GM12875 (cell line): Measurements from ENCODE around the gene ZFP36L1.

Experiments used
- H3K4me3 ChIP-seq: one replicate; pipeline ENCODE4 v1.5.1; 2011; ENCODE audit warnings: low read depth, low read length, control low read depth
- TF ChIP-seq, protein P1 (sequence below): IDR thresholded peaks from 2 replicates; pipeline ENCODE4 v1.5.1; 2011; ENCODE audit warnings: low read depth, mild to moderate bottlenecking, control low read depth, inconsistent platforms, low read length, moderate library complexity, borderline replicate concordance; ENCODE audit not compliant: insufficient read depth

The ZFP36L1 gene

DNA sequence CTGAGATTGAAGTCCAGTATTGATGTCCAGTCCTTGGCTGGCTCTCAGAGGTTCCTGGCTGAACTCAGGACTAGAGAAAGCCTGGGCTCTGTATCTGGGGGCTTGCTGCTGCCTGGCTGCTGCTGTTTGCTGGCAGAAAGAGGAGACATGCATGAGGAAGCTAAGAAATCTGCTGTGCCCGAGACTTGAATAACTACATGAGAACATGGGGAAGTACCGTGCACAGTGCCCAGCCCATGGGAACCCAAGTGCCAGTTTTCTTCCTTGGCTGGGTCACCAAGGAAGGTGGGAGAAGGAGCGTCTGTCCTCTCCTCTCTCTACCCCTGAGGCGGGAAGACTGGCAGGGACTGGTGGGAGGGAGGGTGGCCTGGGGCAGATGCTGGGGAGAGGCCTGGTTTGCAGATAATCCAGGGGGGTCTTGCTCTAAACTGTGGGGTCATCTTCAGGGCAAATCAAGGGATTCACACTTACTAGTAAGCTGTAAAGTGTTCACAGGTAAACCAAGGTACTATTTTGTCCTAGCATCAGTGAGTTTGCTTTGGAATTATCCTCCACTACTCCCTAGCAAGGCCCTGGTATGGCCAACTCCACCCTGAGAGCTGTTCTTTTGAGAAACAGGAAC lies 13.8 kb upstream of the ZFP36L1 start:
- TF ChIP-seq, protein P1, sequence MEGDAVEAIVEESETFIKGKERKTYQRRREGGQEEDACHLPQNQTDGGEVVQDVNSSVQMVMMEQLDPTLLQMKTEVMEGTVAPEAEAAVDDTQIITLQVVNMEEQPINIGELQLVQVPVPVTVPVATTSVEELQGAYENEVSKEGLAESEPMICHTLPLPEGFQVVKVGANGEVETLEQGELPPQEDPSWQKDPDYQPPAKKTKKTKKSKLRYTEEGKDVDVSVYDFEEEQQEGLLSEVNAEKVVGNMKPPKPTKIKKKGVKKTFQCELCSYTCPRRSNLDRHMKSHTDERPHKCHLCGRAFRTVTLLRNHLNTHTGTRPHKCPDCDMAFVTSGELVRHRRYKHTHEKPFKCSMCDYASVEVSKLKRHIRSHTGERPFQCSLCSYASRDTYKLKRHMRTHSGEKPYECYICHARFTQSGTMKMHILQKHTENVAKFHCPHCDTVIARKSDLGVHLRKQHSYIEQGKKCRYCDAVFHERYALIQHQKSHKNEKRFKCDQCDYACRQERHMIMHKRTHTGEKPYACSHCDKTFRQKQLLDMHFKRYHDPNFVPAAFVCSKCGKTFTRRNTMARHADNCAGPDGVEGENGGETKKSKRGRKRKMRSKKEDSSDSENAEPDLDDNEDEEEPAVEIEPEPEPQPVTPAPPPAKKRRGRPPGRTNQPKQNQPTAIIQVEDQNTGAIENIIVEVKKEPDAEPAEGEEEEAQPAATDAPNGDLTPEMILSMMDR, result no peak
- H3K4me3 ChIP-seq, result no peak overlapping the region

GRCh38 chr14:68805414-68805813 lies 12.5 kb upstream of the ZFP36L1 start:
- H3K4me3 ChIP-seq, result no peak overlapping the region
- TF ChIP-seq, protein P1, result no peak

DNA sequence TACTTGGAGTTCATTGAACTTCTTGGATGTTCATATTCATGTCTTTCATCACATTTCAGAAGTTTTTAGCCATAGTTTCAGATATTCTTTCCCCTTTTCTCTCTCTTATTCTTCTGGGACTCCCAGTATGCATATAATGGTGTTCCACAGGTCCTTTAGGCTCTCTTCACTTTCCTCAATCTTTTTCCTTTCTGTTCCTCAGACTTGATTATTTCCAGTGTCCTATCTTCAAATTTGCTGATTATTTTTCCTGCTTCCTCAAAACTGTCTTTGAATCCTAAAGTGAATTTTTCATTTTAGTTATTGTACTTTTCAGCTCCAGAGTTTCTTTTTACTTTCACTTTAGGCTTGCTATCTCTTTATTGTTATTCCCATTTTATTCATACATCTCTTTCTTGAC lies 8.8 kb upstream of the ZFP36L1 start:
- TF ChIP-seq, protein P1, result no peak
- H3K4me3 ChIP-seq, result no peak overlapping the region

DNA sequence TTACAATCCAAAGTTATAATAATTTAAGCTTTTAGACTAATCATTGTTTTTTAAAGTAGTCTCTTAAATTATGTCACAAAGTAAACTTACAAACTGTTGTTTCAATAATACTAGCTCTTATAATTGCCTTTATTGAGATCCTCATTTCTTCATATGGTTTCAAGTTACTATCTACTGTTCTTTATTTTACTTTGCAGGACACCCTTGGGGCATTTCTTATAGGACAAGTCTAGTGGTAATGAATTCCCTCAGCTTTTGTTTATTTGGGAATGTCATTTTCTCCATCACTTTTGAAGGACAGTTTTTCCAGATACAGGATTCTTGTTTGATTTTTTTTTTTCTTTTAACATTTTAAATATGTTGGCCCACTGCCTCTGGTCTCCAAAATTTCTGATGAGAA lies 8.1 kb upstream of the ZFP36L1 start:
- TF ChIP-seq, protein P1, result no peak
- no peak overlapping the region for H3K4me3 ChIP-seq

- TF ChIP-seq, protein P1, result no peak
- no peak overlapping the region for H3K4me3 ChIP-seq
Observed at GRCh38 chr14:68800390-68800789, 7.5 kb upstream of the ZFP36L1 start.

DNA sequence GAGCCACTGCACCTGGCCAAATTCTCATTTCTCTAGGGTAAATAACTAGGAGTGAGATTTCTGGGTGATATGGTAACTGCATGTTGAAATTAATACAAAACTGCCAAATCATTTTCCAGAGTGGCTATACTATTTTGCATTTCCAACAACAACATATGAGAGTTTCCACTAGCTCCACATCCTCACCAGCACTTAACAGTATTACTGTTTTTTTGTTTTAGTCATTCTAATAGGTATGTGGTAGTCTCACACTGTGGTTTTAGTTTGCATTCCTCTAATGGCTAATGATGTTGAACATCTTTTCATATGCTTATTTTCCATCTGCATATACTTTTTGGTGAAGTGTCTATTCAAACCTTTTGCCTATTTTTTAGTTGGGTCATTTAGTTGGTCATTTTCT lies 5.8 kb upstream of the ZFP36L1 start:
- TF ChIP-seq, protein P1, result no peak

DNA sequence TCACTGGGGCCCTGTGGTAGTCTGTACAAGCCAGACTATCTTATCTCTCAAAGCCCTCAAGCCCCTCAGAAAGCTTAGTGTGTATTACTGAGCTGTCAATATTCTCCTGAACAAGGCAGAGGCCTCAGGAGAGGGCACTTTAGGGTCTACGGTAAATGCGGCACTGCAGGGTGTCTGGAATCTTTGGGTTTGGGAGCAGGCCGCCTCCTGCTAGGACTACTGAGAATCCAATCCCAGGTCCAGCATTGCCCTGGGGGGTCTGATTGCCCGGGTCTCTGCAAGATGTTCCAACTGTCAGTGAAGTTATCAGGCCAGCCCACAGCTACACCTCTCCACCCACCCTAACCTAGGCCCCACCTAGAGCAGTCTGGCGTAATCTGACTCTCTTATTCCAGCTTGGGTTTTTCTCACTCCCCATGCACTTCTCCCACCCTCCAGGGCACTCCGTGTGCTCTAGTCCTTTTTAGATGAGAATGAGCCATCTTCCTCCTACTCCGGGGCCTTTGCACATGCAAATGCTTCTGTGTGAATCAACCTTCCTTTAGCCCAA lies 4.3 kb upstream of the ZFP36L1 start:
- TF ChIP-seq, protein P1, result no peak
- no peak overlapping the region for H3K4me3 ChIP-seq

More for the DNA sequence above, 5.8 kb upstream of the ZFP36L1 start:
- H3K4me3 ChIP-seq, result no peak overlapping the region
